Thyroid gland (tissue), 4 donors: ENCODE measurements around the gene GZF1.

Experiments used
- POLR2A ChIP-seq, 2 donors: fragments of 450-650 bp; IDR thresholded peaks; one replicate each; pipeline ENCODE4 v1.6.1; 2017; ENCODE audit warnings: antibody characterized with exemption in 2 of 2, mild to moderate bottlenecking in 2 of 2, moderate library complexity in 1 of 2
- TF ChIP-seq, protein P1 (sequence below), 6 experiments: fragments of 200-600 bp in 3 of 6; fragments of 450-650 bp in 3 of 6; sonication (generic) in 3 of 6; IDR thresholded peaks; one replicate each; pipeline ENCODE4 v1.5.1; 2016 to 2019; ENCODE audit warnings: antibody characterized with exemption in 6 of 6, mild to moderate bottlenecking in 2 of 6, inconsistent platforms in 1 of 6, moderate library complexity in 1 of 6

GRCh38 chr20:23315099-23315498 lies 46.9 kb upstream of the GZF1 start:
- TF ChIP-seq, protein P1, sequence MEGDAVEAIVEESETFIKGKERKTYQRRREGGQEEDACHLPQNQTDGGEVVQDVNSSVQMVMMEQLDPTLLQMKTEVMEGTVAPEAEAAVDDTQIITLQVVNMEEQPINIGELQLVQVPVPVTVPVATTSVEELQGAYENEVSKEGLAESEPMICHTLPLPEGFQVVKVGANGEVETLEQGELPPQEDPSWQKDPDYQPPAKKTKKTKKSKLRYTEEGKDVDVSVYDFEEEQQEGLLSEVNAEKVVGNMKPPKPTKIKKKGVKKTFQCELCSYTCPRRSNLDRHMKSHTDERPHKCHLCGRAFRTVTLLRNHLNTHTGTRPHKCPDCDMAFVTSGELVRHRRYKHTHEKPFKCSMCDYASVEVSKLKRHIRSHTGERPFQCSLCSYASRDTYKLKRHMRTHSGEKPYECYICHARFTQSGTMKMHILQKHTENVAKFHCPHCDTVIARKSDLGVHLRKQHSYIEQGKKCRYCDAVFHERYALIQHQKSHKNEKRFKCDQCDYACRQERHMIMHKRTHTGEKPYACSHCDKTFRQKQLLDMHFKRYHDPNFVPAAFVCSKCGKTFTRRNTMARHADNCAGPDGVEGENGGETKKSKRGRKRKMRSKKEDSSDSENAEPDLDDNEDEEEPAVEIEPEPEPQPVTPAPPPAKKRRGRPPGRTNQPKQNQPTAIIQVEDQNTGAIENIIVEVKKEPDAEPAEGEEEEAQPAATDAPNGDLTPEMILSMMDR (IDR thresholded peaks at IDR 0.05) = no peak
- no peak for TF ChIP-seq POLR2A (IDR thresholded peaks at IDR 0.05)
